Measurements from ENCODE around the gene ITGA5. TPM values are rescaled to one million over a fixed set of nuclear protein-coding genes. Genes with fewer than 3 reads are reported as not detected.

Gene ITGA5
- total RNA-seq, 1 experiment from 2014 or later, result 35.9 TPM

GRCh38 chr12:54357506-54358190, 61.4 kb downstream of the ITGA5 start:
- no TSS peak for BruUV-seq (replicated peaks)

DNA sequence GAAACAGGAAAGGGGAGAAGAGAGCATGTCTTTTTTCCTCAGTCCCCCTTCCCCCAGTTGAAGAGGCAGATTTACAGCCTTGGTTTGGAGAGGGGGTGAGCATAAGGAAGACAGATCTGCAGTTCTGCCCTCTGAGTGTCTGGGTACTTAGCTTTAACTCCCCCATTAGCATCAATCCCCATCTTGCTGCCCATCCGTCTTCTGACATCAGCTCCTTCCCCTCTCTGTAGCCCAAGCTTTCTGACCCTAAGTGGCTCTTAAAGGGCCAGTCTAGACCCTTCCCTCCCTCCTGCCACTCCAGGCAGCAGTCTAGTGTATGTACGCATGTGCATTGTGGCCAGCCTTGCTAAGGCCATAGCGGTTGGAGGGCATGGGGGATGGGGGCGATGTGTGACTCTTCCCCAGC, 62.1 kb downstream of the ITGA5 start:
- Histone ChIP-seq H3K4me2 (ENCODE audit: low read length) (no peak overlapping the region), H3K9me2 (replicated peaks; ENCODE audit: low read length) (no peaks in the 10 kb centered on the region), H3K4me3 (ENCODE audit: low read length) (no peak overlapping the region), H3K27ac (ENCODE audit: low read length) (no peak overlapping the region), H3K9ac (ENCODE audit: low read length) (no peak overlapping the region), H3K4me1 (ENCODE audit: insufficient read depth, low read length) (peaks cover 28% of the 10 kb centered on the region), H4K20me1 (ENCODE audit: low read length) (no peaks in the 10 kb centered on the region), H3K79me2 (ENCODE audit: low read length) (no peaks in the 10 kb centered on the region), H3K27me3 (ENCODE audit: low read length) (no peaks in the 10 kb centered on the region), H3F3A (ENCODE audit: low read length, unreplicated experiment) (no peaks in the 10 kb centered on the region), H3K9me3 (ENCODE audit: low read length) (no peaks in the 10 kb centered on the region), H3K36me3 (ENCODE audit: low read depth, low read length) (no peaks in the 10 kb centered on the region), H2AFZ (ENCODE audit: low read length) (no peak overlapping the region)
- no TSS peak for BruUV-seq (replicated peaks)
- TF ChIP-seq EZH2 (IDR thresholded peaks at IDR 0.05; ENCODE audit: low read length, unreplicated experiment), result no peak
- TF ChIP-seq EZH2phosphoT487 (IDR thresholded peaks at IDR 0.05; ENCODE audit: borderline replicate concordance, low read length), result no peak
- TF ChIP-seq CTCF (conservative IDR thresholded peaks at IDR 0.05; ENCODE audit: low read depth, low read length), result no peak
- DNase-seq (no peak), ATAC-seq (no peak)
- intact Hi-C loops (cut with micrococcal nuclease), result no loop called here
- ChIA-PET CTCF (no interaction called here), POLR2A (ENCODE audit: unreplicated experiment) (no interaction called here)

More at GRCh38 chr12:54357506-54358190, 61.4 kb downstream of the ITGA5 start:
- POLR2A ChIA-PET (ENCODE audit: unreplicated experiment), result no interaction called here
- Histone ChIP-seq H3K9me2 (replicated peaks; ENCODE audit: low read length) (no peaks in the 10 kb centered on the region), H3K27ac (ENCODE audit: low read length) (no peak overlapping the region), H3K36me3 (ENCODE audit: low read depth, low read length) (no peaks in the 10 kb centered on the region), H4K20me1 (ENCODE audit: low read length) (no peaks in the 10 kb centered on the region), H3K79me2 (ENCODE audit: low read length) (no peaks in the 10 kb centered on the region), H3K4me3 (ENCODE audit: low read length) (peak overlapping the region; percentile 81), H3K4me2 (ENCODE audit: low read length) (peak overlapping the region; percentile 99), H3K27me3 (ENCODE audit: low read length) (no peaks in the 10 kb centered on the region), H3K9ac (ENCODE audit: low read length) (no peak overlapping the region; the same call in 1 of the 2 replicates), H3K9me3 (ENCODE audit: low read length) (no peaks in the 10 kb centered on the region), H3F3A (ENCODE audit: low read length, unreplicated experiment) (no peaks in the 10 kb centered on the region), H3K4me1 (ENCODE audit: insufficient read depth, low read length) (peaks cover 28% of the 10 kb centered on the region), H2AFZ (ENCODE audit: low read length) (no peak overlapping the region)
- no peak for TF ChIP-seq EZH2 (IDR thresholded peaks at IDR 0.05; ENCODE audit: low read length, unreplicated experiment)
- no peak for TF ChIP-seq CTCF (conservative IDR thresholded peaks at IDR 0.05; ENCODE audit: low read depth, low read length)
- no peak for TF ChIP-seq EZH2phosphoT487 (IDR thresholded peaks at IDR 0.05; ENCODE audit: borderline replicate concordance, low read length)
- ATAC-seq (no peak), DNase-seq (no peak)
- intact Hi-C loops (cut with micrococcal nuclease), result no loop called here
- CTCF ChIA-PET, result interaction anchor here (0.6 kb wide), 1 partner anchor 126 kb away, joined by 5 read pairs; no protein-coding TSS in a partner anchor

DNA sequence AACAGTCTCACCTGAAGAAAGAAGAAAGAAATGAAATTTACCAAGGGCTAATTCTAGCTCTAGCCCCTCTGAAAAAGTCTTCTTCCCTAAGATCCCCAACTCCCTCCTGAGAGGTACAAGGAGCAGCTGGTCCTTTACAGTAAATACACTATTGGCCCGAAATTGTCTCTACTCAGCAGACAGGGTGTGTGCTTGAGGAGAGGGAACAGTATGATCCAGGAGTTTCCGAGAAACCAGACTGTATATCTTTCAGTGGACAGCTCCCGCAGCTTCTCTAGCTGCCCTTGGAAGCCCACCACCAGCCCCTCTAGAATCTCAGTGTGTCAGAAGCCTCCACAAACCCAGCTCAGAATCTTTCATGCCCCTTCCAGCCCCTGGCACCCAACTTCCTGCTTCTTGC, 62.8 kb downstream of the ITGA5 start:
- peaks cover 28% of the 10 kb centered on the region for H3K4me1 ChIP-seq (ENCODE audit: insufficient read depth, low read length)
- no TSS peak for BruUV-seq (replicated peaks)
- H3K9me2 ChIP-seq (replicated peaks; ENCODE audit: low read length), result no peaks in the 10 kb centered on the region
- H4K20me1 ChIP-seq (ENCODE audit: low read length), result no peaks in the 10 kb centered on the region
- H3K9ac ChIP-seq (ENCODE audit: low read length), result no peak overlapping the region
- no peaks in the 10 kb centered on the region for H3K27me3 ChIP-seq (ENCODE audit: low read length)
- H3K27ac ChIP-seq (ENCODE audit: low read length), result no peak overlapping the region
- no peak overlapping the region for H2AFZ ChIP-seq (ENCODE audit: low read length)
- H3K4me3 ChIP-seq (ENCODE audit: low read length), result no peak overlapping the region
- no peaks in the 10 kb centered on the region for H3K9me3 ChIP-seq (ENCODE audit: low read length)
- peaks cover 7% of the 10 kb centered on the region; the same call in 1 of the 2 replicates for H3K36me3 ChIP-seq (ENCODE audit: low read depth, low read length)
- intact Hi-C loops (cut with micrococcal nuclease), result no loop called here
- no peaks in the 10 kb centered on the region for H3F3A ChIP-seq (ENCODE audit: low read length, unreplicated experiment)
- no peaks in the 10 kb centered on the region for H3K79me2 ChIP-seq (ENCODE audit: low read length)
- H3K4me2 ChIP-seq (ENCODE audit: low read length), result no peak overlapping the region
- ATAC-seq (no peak), DNase-seq (no peak)
- CTCF ChIA-PET, result no interaction called here
- TF ChIP-seq EZH2 (IDR thresholded peaks at IDR 0.05; ENCODE audit: low read length, unreplicated experiment) (no peak), EZH2phosphoT487 (IDR thresholded peaks at IDR 0.05; ENCODE audit: borderline replicate concordance, low read length) (no peak), CTCF (conservative IDR thresholded peaks at IDR 0.05; ENCODE audit: low read depth, low read length) (no peak)
- POLR2A ChIA-PET (ENCODE audit: unreplicated experiment), result no interaction called here
